Stimulated activated CD4-positive, alpha-beta T cell treated with anti-CD3 and anti-CD28 coated beads, Interleukin-2, amount 100 ng/mL, for 4 hours (primary cell): Measurements from ENCODE around the gene FMNL2.

Source experiments
- DNase-seq: peaks from one replicate; pipeline ENCODE4 v3.0.0-alpha.2; 2020; ENCODE audit warnings: low read depth

The FMNL2 gene

DNA sequence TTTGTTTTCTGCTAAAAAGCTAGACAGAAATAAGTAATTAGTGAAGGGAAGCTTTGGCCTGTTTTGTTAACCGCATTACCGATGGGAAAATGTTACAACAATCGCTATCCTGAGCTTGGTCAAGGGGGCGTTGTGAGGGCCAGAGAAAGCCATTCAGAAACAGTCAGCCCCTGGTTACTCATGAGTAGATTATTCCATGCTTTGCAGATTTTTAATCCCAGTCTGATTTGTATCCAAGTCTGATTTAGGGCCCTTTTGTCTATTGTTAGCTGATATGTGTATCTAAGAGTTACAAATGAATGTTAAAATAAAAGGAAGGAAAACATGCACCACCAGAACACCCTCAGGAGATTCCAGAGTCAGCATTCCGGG, 283.2 kb downstream of the FMNL2 start:
- no peak for DNase-seq

DNA sequence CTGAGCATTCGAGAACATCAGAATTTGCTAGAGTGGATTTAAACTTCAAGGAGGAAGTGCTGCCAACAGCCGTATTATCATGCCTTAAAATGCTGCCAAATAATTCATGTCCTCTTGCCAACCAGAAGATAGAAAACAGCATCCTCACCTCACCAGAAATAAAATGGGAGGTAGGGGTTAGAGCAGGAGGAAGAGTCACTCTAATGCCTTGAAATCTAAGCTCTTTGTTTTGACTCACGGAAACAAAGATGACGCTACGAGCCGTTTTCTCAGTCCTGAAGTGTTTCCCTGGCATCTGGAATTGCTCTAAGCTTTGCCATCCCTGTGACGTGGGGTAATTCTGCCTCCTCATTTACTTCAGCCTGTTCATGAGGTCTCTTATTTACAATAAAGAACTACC, 285.2 kb downstream of the FMNL2 start:
- no peak for DNase-seq

DNA sequence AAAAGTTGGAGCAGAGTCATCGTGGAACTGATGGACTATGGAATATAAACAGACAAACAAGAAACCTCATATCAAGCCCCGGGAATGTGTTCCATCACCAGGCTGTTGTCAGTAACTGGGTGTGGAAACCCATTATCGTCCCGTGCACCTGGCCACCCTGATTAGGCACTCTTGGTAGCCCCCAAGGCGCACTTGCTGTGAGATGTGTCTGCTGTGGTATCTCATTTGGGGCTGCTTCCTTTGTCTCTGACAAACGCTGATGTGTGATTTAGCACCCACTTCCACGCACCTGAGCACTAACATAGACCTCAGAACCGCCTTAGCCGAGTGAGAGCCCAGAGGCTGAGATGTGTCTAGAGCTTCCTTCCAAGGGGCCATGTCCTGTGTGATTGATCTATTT, 286.0 kb downstream of the FMNL2 start:
- no peak for DNase-seq

DNA sequence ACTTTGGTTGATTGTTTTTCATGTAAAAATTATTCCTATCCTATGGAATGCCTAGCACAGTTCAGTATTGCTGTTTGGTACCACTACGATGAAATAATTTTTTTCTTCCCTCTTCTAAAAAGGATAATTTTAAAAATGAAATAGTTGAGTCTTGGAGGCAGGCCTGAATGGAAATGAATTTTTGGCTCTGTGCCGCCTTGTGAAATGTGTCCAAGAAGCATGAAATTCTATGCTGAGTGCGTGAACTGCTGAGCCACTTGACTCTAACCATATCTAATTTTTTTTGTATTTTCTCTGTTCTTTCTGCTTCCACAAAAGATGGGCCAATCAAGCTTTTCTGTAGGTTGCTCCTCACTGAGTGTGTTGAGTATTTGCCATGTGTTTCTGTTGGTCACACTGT, 287.2 kb downstream of the FMNL2 start:
- no peak for DNase-seq

DNA sequence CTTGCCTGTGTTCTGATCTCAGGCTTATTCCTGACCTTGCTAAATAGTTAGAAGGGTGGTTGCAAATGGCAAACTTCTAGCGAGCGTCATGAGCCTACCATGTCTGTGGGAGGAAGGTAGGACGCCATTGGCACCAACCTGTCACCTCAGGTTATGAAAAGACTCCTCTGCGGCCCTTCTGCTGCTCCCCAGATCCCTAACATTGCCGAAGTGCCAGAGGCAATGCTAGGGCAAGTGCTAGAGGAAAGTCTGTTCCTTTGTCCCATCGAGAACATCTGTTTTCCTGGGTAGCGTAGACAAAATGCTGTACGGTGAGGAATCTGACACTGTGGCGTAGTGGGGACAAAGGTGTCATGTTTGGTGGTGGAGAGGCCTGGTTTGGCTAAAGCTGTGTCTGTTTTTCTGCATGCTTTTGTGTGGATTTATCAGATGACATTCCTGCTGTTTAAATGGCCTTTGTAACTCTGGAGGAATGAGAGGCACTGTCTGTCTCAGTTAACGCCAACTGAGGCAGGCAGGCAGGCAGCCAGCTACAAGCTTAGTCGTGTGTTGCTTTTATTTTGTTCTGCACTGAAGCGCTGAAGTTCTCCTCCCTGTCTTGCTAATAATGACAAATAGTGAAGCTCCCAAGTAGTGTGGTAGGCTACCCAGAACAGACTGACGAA, 288.2 kb downstream of the FMNL2 start:
- no peak for DNase-seq

DNA sequence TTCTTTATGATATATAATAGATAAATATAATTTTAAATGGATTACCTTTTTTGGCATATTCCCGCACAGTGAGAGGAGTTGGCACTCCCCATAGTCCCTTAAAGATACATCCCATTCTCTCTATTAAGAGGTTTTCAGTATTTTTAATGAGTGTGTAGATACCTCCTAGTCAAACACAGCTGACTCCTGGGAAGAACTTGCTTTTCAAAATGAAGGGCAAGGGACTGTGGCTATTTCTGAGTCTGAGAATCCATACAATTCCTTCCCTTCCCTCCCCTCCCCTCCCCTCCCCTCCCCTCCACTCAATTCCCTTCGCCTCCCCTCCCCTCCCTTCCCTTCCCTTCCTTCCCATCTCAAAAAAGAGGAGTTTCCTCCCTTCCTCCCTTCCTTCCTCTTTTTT, 288.8 kb downstream of the FMNL2 start:
- no peak for DNase-seq

DNA sequence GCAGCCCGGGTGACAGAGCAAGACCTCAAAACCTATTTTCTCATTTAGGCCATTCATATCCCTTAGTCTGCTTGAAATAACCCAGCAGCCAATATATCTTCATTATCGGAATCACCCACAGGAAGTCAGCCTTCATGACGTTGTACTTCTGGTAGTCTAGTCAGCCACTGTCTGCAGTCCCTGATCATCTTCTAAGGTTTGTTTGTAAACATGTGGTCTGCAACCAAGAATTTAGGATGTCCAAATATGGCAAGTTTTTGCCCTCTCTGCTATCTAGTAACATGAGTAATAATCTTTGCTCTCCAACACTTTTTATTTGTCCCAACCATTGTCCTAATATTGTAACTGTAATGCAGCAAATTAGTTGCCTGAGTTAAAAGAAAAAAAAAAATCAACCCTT, 289.8 kb downstream of the FMNL2 start:
- DNase-seq: no peak

DNA sequence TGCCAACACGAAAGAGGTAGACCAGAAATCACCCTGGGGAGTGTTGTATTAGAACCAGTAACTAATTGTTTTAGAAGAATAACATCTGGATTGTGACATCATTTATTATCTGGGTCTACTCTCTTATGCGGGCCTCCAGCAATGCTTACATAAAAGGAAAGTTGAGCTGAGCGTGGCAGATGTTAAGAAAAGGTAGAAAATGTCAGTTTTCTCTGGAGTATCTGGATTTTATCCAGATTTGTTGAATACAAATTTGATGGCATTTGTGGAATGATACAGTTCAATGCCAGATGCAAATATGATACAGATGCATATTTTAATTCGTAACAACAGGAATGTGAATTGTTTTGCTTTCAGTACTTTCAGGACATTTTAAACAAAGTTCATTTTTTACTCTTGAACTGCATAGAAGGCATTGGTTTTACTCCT, 292.0 kb downstream of the FMNL2 start:
- DNase-seq: no peak

DNA sequence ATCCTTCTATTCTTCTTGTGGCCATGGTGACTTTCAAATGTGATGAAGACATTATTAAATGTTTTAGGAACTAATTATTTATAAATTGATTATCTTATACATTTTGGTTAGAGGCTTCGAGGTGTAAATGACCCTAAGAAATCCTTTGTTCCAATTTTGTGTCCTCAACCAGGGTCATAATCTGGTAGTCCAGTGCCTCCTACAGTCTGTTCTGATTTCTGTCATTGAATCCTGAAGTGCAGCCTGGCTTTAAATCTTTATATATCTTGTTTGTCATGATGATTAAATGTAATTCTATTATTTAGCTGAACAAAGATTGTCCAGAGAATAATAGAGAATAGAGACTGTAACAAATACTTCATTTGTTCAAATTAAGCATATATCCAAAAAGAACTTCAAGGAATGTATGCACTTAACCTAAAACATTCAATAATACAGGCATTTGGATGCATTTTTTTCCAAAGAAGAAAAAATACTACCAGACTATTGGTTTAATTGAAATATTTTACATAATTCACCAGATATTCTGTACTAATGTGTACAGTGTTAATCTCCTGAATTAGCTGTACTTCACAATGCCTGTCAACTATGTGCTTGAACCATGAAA, 292.5 kb downstream of the FMNL2 start:
- DNase-seq: no peak

DNA sequence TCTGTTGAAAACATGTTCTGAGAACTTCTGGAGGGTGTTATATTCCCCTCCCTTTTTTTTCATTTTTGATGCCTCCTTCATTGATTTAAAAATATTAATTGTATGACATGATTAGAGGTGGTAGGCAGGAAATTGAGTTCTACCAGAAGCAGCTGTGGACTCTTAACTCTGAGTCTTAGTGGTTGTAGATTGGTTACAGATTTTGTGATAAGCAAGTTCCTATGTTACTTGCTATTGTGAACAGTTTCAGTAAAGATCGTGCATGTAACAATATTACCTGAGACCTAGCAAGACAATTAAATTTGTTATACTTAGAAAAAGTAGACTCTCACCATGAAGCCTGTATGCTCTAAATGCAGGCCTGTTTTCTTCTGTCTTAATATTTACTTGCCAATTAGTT, 294.2 kb downstream of the FMNL2 start:
- no peak for DNase-seq

DNA sequence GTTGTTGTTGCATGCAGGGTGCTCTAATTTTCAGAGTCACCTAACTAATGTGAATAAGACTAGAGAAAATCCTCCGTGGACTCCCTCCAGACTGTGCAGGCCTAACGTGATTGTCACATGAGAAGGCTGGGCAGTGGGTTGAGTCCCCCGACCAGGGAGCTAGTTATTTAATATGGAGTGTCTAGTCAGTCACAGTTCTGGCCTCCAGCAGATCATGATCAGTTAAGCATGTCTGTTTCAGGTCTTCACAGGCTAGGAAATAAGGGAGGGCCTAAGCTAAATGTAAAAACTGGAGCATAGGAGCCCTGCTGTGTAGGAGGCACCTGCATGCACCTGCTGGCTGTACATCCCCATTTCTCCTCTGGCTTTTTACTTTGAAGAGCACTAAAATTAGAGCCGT, 295.5 kb downstream of the FMNL2 start:
- DNase-seq: no peak

DNA sequence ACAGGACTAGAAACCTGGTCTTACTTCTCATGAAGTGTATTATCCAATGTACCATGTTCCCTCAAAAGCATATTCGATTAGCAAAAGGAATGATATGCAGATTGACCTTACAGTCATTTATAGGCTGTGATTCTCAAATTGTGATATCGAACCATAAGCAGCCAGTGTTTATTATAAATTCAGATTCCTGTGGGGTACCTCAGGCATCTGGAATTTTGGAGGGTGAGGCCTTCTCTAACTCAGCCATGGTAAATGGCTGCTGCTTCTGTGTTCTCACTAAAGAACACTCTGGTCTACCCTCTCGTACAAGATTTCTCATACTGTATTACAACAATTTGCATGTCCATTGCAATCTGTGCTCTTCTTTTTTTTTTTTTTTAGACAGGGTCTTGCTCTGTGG, 297.8 kb downstream of the FMNL2 start:
- no peak for DNase-seq

DNA sequence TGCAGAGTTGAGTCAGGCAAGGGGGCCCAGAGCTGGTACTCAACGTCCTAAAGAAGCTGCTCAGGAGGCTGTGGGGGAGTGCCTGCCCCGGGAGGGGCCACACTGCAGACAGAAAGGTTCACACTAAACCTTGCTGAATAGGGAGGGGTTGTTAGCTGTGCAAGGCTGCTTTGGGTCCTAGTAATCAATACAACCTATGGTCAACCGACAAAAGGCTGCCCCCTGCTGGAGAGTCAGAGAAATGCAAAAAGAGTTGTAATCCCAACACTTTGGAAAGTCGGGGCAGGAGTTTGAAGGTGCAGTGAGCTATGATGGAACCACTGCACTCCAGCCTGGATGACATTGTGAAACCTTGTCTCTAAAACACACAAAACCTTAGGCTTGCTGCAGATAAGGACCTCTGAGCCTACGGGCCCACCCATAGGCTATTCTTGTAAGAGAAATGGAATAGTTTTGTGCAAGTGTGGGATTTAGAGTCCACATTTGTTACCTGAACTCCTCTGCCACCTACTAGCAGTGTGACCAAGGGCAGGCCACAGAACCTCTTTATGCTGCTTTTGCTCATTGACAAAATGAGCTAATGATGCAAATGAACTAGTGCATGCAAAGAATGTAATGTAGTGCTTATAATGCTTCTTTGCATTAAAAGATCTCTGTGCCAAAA, 300.8 kb downstream of the FMNL2 start:
- peak; percentile 38 for DNase-seq

DNA sequence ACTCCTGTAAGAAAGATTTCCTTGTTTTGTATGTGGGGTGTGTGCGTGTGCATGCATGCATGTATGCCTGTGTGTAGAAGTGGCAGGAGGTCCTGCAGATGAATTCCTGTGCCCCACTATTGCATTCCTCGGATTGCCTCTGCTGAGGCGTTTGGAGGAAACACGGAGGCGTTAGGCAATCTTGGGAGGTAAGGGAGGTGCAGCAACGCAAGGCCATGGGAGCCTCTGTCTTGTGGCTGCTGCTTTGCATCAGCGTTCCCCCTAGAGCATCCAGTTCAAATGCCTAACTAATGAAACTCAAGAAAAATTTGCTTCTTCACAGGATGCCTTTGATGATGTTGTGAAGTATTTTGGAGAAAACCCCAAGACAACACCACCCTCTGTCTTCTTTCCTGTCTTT, 302.3 kb downstream of the FMNL2 start:
- DNase-seq: no peak

DNA sequence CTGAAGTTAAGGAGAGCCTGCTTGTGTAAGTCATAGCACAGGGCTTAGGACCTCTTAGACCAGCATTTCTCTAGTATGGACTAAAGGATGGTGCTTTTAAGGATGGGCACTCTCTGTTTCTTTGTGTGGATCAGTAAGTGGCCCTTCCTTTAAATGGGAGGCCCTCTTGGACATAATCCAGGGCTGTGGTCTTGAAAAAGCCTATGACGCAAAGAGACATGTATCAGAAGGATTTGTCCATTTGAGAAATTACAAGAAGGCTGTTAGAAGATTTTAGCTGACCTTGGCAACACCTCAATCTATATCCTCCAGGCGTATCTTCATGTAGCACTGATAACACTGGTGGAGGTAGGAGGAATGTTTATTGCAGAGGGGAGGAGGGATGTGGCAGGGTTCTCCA, 303.1 kb downstream of the FMNL2 start:
- DNase-seq: no peak

DNA sequence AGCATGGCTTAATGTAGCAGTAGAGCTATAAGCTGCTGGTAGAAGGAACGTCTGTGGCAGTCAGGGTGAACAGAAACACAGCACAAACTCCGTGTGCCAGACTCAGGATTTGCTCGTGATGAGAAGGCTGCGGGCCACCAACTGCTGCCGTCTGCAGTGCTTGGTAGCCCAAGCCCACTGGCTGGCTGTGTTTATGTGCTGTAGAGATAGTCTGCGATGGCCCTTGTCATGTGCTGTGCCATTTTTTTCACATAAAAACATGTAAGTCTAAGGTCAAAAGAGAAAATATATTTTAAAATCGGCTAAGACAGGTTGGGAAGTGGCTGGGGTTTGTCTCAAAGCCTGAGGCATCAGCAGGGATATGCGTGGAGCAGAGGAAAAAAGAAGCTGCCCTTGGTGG, 303.6 kb downstream of the FMNL2 start:
- no peak for DNase-seq

DNA sequence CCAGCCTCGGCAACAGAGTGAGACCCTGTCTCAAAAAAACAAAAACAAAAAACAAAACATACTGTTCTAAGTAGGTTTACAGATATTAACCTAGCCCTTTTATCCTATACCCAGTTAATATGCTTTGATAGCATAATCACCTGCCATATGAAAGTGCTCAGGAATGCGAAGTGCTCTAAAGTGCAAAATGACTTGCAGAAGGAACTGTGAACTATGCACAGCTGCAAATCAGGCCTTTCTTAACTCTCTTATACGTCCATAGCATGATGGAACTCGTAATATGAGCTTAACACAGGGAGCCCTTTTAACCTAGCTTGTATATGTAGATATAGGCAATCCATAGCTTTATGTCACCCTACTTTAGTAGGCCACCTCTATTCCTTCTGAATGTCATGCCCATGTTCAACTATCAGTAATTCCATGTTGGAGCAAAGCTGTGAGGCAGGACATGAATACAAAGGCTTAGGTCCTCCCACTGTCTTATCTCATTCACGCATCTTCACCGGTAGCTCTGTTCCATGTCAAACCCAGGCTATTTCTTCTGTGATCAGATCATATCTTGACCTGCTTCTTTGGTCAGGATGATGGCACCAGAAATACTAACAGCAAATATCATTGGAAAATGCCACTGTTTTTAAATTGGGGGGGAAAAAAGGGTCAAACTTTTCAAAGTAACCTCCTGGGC, 309.4 kb downstream of the FMNL2 start:
- no peak for DNase-seq

DNA sequence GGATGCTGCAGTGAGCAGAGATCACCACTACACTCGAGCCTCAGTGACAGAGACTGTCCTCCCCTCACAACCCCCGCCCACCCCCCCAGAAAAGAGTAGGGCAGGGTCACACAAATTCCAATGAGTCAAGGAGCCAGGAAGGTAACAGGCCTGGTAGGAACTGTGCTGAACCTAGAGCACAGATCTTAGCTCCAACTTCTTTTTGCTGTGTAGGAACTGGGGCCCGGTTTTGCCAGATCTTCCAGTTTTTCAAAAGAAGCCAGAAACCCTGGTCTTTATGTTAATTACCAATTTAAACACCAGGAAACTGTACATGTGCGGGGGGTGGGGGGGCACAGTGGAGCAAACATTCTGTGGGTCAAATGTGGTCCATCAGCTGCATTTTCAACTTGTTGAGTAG, 311.3 kb downstream of the FMNL2 start:
- DNase-seq: no peak

DNA sequence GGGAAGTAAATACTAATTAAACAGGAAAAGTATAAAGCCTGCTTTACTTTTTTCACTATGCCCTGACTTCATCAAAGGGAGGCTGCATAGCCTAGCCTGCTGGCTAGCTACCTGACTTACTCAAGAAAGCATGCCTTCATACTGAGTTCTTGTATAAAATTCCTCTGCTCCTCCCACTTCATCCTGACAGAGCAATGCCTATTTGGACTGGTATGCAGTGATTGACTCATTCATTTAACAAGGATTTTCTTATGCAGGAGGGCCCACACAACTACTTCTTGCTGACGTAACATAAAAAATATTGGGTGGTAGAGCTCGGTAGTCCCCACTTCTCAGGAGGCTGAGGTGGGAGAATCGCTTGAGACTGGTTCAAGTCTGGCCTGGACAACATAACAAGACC, 311.8 kb downstream of the FMNL2 start:
- no peak for DNase-seq

DNA sequence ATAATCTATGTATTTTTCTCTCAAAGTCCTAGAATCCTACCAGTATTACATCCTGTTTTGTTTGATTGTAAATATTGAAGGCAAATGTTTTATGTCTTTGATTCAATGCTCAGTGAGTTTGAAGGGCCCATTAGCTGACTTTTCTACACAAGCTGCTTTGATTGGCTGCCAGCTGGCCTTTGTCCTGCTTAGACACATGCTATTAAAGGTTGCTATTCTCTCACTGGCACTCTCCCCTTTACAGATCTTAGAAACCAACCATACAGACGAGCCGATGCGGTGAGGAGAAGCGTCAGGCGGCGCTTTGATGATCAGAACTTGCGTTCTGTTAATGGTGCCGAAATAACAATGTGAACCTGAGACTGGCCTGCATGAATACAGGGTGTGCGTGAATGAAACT, 312.6 kb downstream of the FMNL2 start:
- DNase-seq: no peak

DNA sequence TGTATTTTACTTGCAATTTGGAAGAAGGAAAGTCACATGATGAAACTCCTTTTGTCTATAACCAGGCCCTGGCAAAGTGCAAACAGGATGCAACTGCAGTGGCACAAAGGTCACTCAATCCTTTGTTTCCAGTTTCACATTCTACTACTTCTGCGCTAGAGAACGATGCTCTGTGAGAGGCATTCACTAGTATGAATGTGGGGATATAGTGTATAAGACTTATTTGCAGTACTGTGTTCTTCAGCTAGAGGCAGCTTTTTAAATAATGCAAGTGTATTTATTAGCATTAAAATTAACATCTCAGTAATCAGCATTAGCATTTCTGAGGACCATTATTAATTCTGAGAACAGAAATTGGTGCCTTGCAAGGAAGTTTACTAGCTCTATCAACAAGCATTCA, 313.4 kb downstream of the FMNL2 start:
- DNase-seq: no peak

DNA sequence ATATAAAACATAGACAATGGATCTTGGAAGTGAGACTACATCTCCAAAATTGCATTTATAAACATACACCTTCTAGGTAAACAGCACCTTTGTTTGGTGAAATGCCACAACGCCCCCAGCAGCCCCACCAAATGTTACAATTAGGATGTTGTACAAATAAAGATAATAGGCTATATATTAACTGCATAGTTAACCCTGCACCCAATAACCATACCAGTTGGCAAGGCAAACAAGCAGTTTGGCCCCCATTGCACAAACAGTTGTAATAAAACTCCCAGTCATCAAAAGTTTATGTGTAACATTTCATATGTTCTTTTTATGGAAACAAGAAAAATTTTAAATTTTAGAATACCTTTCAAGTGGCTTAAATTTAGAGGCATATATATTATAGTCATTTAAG, 315.0 kb downstream of the FMNL2 start:
- DNase-seq: no peak

DNA sequence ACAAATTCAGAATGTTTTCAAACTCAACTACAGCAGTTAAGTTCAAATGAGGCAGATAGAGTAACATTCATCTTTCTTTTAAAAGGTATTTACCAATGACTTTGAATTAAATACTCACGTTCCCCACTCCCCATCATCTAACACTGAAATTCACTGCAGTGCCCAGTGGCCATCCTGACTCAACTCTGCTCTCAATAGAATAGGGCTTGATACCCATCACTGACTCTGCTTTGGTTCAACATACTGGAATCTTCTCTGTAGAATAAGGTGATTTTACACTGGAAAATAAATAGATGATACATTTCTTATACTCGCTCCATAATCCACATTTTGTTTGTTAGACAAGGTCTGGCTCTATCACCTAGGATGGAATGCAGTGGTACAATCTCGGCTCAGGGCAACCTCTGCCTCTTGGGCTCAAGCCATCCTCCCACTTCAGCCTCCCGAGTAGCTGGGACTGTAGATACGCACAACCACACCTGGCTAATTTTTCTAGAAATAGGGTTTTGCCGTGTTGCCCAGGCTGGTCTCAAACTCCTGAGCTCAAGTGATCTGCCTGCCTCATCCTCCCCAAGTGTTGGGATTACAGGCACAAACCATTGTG, 315.9 kb downstream of the FMNL2 start:
- DNase-seq: no peak
